ENCODE data around the gene PHF21A. TPM values are rescaled to one million over a fixed set of nuclear protein-coding genes. Genes with fewer than 3 reads are reported as not detected.

Gene PHF21A
- total RNA-seq, 4 donors from 2014 or later, result 12.1 to 83.3 (median 29.3) TPM

DNA sequence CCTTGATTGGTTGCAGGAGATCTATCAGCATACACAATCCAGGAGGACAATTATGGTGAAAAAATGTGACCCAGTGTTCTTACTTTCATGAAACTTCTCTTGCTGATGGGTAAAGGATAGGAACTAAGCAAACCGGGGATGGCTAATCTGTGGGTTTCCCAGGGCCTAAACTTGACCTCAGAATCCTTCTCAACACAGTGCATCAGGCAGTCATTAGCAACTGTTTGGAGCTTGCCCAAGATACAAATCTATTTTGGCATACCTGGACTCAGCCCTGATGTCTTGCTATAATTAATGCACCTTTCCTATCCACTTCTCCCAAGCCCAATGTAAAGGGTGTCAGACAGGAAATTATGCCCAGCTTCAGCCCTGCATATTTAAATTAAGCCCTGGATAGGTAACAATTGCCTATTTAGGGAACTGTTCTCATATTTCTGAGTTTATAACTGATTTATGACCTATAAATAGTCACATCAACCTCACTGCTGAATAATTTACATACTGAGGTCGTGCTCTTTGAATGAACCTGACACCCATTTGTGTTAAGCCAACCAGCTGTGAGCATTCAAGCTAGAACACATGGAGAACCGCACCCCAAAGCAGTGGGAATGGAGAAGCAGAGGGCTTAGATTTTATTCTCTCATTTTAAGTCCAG, 9.2 kb upstream of the PHF21A start:
- H3K27ac ChIP-seq, result no peak overlapping the region
- no peak for TF ChIP-seq POLR2A (IDR thresholded peaks at IDR 0.05)
- TF ChIP-seq, protein P1, sequence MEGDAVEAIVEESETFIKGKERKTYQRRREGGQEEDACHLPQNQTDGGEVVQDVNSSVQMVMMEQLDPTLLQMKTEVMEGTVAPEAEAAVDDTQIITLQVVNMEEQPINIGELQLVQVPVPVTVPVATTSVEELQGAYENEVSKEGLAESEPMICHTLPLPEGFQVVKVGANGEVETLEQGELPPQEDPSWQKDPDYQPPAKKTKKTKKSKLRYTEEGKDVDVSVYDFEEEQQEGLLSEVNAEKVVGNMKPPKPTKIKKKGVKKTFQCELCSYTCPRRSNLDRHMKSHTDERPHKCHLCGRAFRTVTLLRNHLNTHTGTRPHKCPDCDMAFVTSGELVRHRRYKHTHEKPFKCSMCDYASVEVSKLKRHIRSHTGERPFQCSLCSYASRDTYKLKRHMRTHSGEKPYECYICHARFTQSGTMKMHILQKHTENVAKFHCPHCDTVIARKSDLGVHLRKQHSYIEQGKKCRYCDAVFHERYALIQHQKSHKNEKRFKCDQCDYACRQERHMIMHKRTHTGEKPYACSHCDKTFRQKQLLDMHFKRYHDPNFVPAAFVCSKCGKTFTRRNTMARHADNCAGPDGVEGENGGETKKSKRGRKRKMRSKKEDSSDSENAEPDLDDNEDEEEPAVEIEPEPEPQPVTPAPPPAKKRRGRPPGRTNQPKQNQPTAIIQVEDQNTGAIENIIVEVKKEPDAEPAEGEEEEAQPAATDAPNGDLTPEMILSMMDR (IDR thresholded peaks at IDR 0.05), result no peak
- no peaks in the 10 kb centered on the region for H3K36me3 ChIP-seq
- no peaks in the 10 kb centered on the region for H3K9me3 ChIP-seq
- no peaks in the 10 kb centered on the region for H3K4me1 ChIP-seq
- intact Hi-C loops (cut with DNase I; ENCODE audit: low total_unique reads), result no loop called here
- H3K4me3 ChIP-seq, result no peak overlapping the region
- H3K27me3 ChIP-seq, result no peaks in the 10 kb centered on the region
- no peak for DNase-seq

DNA sequence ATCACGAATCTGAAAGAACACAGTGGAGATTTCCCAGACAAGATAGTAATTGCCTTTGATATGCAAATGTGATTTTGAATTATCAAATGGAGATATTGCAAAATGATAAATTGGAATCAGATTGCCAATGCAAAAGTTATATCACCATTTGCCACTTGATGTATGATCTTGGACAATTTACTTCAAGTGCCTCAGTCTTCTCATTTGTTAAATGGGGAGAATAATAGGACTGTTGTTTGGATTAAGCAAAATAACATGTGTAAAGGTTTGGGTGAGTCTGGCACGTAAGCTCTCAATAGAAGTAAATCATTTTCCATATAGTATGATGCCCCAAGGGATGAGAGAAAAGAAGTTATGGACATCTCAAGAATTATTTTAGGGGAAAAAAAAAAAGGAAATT, 7.9 kb upstream of the PHF21A start:
- intact Hi-C loops (cut with DNase I; ENCODE audit: low total_unique reads), result no loop called here

DNA sequence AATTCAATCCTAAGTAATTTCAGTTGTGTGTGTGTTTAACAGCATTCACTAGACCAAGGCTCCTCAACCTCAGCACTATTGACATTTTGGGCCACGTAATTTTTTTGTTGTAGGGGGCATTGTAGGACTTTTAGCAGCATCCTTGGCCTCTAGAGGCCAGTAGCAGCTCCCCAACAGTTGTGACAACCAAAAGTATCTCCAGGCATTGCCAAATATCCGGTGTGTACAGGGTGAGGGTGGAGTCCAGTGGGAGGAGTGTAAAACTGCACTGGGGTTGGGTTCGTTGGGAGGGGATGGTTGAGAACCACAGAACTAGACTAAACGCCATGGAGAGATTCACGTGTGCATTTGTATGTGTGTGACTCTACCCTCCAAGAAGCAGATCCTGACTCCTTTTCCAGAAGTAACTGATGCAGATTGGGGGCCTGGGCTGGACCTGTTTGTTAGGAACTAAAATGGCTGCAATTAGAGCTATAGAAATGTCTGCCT, 5.9 kb upstream of the PHF21A start:
- no peak for TF ChIP-seq POLR2A (IDR thresholded peaks at IDR 0.05)
- TF ChIP-seq, protein P1 (IDR thresholded peaks at IDR 0.05), result no peak
- H3K36me3 ChIP-seq, result no peaks in the 10 kb centered on the region
- H3K4me3 ChIP-seq, result no peak overlapping the region
- peaks cover 0 to 4% of the 10 kb centered on the region in 2 donors for H3K4me1 ChIP-seq
- intact Hi-C loops (cut with DNase I; ENCODE audit: low total_unique reads), result no loop called here
- no peak overlapping the region for H3K27ac ChIP-seq
- no peak for DNase-seq
- H3K27me3 ChIP-seq, result no peaks in the 10 kb centered on the region
- H3K9me3 ChIP-seq, result no peaks in the 10 kb centered on the region

More for the DNA sequence above, 7.9 kb upstream of the PHF21A start:
- no peak for DNase-seq
- Histone ChIP-seq H3K9me3 (no peaks in the 10 kb centered on the region), H3K27ac (no peak overlapping the region), H3K4me1 (no peaks in the 10 kb centered on the region), H3K36me3 (no peaks in the 10 kb centered on the region), H3K27me3 (no peaks in the 10 kb centered on the region), H3K4me3 (no peak overlapping the region)
- TF ChIP-seq POLR2A (IDR thresholded peaks at IDR 0.05), result no peak
- TF ChIP-seq, protein P1 (IDR thresholded peaks at IDR 0.05), result no peak

DNA sequence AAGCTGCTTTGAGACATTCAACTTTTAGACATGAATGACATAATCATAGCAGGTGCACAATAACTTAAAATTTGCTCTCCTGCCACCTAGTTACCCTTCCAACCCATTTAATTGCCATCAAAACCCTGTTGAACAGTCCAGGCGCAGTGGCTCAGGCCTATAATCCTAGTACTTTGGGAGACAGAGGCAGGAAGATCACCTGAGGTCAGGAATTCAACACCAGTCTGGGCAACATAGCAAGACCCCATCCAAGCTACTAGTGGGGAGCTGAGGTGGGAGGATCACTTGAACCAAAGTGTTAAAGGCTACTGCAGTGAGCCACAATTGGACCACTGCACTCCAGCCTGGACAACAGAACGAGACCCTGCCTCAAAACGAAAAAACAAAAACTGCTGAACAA, 4.0 kb upstream of the PHF21A start:
- H3K4me3 ChIP-seq, result no peak overlapping the region
- intact Hi-C loops (cut with DNase I; ENCODE audit: low total_unique reads), result no loop called here
- no peak for DNase-seq
- H3K27me3 ChIP-seq, result no peaks in the 10 kb centered on the region
- H3K27ac ChIP-seq, result no peak overlapping the region
- H3K9me3 ChIP-seq, result no peaks in the 10 kb centered on the region
- TF ChIP-seq POLR2A (IDR thresholded peaks at IDR 0.05), result no peak
- TF ChIP-seq, protein P1 (IDR thresholded peaks at IDR 0.05), result no peak
- H3K4me1 ChIP-seq, result peaks cover 0 to 4% of the 10 kb centered on the region in 2 donors
- H3K36me3 ChIP-seq, result no peaks in the 10 kb centered on the region

DNA sequence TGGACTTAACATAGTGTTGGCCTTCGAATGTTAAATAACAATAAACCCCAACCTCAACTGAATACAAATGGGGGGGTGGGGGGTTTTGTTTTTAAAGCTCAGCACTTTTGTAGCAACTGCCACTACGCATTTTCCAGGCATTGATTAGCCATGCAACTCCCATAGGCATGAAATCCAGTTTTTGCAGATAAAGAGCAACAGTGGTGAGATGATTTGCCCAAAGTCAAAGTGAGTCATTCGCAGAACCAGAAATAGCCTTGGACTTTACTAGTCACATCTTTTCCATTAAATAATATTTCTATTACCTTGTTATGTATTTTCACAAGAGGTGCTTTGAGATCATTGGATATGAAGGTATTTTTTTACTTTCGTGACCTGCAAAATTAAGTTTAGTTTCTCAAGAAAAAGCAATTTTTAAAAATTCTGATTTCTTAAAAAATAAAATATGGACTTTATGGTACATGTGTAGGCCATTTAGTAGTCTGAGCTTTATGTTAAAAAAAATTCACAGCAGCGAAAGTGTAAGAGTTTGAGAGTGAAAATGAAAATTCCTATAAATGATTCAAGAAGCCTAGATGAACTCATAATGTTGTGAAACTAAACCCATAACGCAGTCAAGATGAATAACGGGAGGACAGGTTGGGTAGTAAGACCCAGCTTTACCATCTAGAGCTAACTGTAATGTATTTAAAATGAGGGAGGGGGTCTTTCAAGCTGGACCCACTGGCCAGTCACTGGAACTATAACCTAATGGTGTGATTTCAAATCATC, 1.9 kb upstream of the PHF21A start:
- intact Hi-C loops (cut with DNase I; ENCODE audit: low total_unique reads), result no loop called here

More for the DNA sequence above, 1.9 kb upstream of the PHF21A start:
- peak overlapping the region; percentile 90 to 99 for H3K27ac ChIP-seq
- H3K27me3 ChIP-seq, result no peaks in the 10 kb centered on the region
- H3K9me3 ChIP-seq, result no peaks in the 10 kb centered on the region
- no peak for TF ChIP-seq POLR2A (IDR thresholded peaks at IDR 0.05)
- H3K4me3 ChIP-seq, result peak overlapping the region in 1 of 2 donors; percentile 74
- DNase-seq, result no peak
- peaks cover 0 to 8% of the 10 kb centered on the region in 2 donors for H3K4me1 ChIP-seq
- H3K36me3 ChIP-seq, result no peaks in the 10 kb centered on the region

Measured in uterus (tissue), 4 donors.